Activated CD8-positive, alpha-beta memory T cell treated with anti-CD3 and anti-CD28 coated beads, Interleukin-2, amount 50 U/mL, for 24 hours (primary cell): ENCODE data around the gene LHFPL2.

Source experiments
- DNase-seq: peaks from one replicate; pipeline ENCODE4 v3.0.0-alpha.2; 2020; ENCODE audit errors: extremely low read depth

LHFPL2 gene

GRCh38 chr5:78666041-78666444, 17.5 kb upstream of the LHFPL2 start:
- DNase-seq, result no peak

GRCh38 chr5:78665534-78665933, 17.0 kb upstream of the LHFPL2 start:
- no peak for DNase-seq

GRCh38 chr5:78662323-78662722, 13.8 kb upstream of the LHFPL2 start:
- DNase-seq, result no peak

- no peak for DNase-seq
Measured at GRCh38 chr5:78661691-78662090, 13.1 kb upstream of the LHFPL2 start.

DNA sequence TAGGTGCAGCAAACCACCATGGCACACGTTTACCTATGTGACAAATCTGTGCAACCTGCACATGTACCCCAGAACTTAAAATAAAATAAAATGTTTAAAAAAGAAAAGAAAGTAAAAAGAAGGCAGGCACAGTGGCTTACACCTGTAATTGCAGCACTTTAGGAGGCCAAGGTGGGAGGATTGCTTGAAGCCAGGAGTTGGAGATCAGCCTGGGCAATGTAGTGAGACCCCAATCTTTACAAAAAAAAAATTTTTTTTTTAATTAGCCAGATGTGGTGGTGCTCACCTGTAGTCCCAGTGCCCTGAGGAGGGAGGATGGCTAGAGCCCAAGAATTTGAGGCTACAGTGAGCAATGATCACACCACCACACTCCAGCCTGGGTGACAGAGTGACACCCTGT, 12.5 kb upstream of the LHFPL2 start:
- DNase-seq, result no peak

GRCh38 chr5:78660401-78660800, 11.8 kb upstream of the LHFPL2 start:
- DNase-seq, result no peak

DNA sequence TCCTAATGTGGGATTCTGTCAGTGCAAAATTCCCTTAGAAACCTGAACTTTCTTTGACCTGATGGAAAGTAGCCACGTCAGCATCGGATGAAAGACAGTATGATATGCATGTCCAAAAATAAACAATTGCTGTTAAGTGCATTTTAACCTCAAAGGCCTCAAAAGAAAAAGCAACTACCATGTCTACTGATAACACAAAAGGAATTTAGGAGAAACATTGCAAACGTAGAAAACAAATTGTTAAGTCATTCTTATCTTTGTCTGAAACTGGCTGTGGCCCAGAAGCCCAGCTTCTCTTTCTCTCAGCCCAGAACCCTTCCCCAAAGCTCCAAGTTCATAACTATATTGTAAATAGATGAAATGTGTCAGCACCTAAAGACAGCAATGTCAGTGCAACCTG, 11.1 kb upstream of the LHFPL2 start:
- DNase-seq, result no peak

GRCh38 chr5:78659114-78659513, 10.5 kb upstream of the LHFPL2 start:
- no peak for DNase-seq

- no peak for DNase-seq
Measured at GRCh38 chr5:78657201-78657600, 8.6 kb upstream of the LHFPL2 start.

DNA sequence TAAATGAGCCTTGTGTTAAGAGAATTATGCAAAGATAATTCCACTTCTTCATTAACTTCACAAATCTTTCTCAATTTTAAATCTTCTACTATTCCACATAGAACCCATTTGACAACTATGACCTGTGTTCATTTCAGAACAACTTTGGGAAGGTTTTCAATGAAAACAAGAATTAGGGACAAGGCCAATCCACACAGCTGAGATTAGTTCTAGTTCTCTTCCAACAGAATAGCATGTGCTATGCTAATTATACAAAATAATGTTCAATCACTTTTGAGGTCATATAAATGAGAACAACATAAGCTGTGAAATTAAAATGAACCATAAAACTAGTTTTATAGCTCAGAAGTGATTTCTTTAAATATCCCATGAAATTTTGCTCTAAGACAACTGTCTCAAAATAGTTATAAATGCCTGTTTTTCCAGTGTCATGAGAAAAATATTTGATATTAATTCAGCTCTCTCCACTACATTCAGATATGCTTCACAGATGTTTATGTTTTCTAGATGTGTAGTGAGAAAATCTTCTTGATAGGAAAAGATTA, 7.2 kb upstream of the LHFPL2 start:
- no peak for DNase-seq

GRCh38 chr5:78654386-78654785, 5.8 kb upstream of the LHFPL2 start:
- DNase-seq, result no peak

- no peak for DNase-seq
Measured at GRCh38 chr5:78653681-78654366, 5.3 kb upstream of the LHFPL2 start.

GRCh38 chr5:78653031-78653430, 4.5 kb upstream of the LHFPL2 start:
- no peak for DNase-seq

DNA sequence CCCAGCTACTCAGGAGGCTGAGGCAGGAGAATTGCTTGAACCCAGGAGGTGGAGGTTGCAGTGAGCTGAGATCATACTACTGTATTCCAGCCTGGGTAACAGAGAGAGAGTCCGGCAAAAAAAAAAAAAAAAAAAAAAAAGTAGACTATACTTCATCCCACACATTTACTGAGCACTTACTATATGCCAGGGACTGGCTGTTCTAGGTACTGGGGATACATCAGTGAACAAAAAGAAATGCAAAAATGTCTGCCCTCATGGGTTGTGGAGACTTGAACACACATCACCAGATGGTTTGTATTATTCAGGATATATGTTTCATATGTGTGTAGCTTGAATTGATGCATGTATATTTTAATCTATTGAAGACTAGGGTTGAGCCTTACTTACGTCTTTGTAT, 2.9 kb upstream of the LHFPL2 start:
- no peak for DNase-seq

DNA sequence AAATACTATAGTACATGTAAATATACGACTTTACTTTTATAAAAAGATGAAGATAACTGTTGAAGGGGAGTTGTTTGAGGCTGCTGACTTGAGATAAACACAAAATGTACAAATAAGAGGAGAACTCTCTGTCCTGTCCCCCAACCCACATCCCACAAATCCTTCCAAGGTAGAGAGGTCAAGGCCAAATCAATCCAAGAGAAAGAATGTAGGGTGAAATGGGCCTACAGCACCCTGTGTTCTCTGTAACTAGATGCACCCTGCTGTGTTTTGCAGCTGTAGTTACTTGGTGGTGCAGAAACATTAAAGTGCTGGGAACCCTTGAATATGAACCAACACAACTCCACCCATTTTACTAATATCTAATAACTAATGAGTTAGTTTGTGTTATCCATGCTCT, 2.0 kb upstream of the LHFPL2 start:
- DNase-seq, result no peak

DNA sequence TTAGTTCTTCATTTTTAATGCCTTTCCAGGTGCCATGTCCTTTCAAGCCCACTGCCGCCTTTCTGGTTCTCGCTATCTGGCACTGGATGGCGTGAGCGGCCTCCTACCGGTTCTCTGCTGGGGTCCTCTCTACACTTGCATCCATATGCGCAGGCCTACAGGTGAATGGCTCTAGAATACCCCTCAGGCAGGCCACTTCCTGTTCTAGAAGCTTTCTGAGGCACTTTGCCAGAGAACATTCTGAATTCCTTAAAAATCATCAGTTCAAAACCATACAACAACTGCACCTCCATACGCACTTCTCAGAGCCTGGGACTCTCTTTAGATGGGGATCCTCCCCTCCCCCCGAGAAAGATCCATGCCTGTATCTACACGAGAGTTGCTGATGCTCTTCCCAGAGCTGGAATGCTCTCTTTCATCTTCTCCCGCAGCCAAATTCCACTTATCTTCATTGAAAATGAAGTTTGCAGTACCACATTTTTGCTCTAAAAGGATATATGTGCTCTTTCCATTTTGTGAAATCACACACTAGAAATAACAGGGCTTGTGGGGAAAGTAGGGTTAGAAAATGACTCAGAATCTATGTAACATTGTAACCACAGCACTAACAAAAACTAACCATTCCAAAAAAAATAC, 1.4 kb upstream of the LHFPL2 start:
- no peak for DNase-seq

DNA sequence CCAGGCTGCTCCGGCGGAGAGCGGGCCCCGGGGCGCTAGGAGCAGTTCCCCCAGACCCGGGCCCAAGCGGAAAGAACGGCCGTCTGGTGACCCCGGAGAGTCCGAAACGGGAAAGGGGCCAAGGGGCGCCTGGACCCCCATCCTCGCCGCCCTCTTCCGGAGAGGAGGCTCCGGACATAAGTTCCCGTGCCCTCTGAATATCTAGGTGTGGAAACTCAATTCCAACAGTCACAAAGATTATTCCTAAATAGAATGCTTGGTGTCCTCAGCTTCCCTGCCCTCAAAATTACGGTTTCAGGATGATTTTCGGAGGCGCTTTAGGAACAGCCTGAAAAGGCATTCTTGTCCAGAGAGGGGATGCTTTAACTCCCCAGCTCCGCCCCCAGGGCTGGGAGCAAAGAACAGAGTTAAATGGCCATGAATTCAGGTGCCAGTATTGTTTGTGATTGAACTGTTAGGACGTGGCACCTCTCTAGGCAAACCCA, 681 bp upstream of the LHFPL2 start:
- no peak for DNase-seq

DNA sequence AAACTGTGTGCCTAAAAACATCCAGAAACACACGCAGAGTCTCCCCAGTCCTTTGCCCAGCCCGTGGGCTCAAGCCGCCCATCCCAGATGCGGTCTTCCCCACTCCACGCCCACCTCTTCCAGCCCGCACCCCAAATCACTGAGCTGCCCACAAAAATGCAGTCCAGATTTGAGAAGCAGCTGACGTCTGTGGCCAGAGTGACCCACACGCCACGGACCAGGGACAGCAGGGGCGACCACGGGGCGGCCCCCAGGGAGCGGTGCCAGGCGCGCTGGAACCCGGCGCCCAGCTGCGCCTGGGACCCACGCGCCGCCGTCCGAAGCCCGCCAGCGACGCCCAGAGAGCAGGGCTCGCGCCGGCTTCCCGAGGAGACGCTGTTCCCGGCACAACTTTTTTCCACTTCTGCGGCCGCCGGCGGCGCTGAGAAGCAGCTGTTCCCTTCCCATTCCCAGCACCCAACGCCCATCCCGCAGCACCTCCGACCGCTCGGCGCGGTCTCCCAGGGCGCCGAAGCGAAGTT, 674 bp downstream of the LHFPL2 start:
- DNase-seq, result no peak

DNA sequence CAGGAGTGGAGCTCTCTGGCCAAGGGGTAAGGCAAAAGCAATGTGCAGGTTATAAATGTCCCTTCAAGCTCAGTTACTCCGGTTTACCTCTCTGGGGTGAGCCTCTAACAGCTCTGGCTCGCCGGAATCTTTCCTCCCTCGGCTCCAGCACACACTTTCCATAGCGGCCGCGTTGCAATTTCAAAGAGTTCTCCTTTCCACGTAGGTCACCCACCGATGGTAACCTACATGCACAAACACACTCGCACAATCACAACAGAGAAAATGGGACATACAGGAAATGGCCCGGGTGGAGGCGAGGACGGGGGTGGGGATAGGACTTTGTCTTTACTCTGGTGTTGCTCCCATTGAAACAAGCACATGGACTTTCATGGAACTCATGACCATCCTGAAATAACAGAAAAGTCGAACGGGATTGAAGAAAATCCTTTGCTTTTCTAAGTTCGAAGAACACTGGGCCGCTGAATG, 1.2 kb downstream of the LHFPL2 start:
- DNase-seq, result no peak

DNA sequence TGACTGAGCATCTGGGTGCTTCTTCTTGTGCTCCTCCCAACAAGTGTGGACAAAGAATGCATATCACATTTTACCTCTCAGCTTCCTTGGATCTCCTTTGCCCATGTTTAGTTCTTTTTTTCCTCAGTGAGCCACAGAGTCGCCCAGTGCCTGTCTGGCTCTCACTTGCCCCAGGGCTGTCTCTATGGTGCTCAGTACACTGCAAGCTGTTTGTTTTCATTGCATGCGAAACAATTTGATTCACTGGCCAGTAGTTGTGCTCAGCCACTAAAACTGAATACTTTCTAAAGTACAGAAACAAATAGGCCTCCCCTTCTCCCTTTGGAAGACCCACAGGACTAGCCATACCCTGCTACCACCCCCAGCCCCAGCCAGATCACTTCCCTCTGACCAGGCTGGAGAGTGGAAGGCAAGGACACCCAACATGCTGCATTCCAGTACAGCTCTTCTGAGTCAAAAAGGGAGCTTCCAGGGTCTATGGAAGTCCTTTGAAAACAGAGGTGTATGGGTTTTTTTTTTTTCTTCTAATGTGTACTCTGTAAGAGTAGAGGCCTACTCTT, 3.8 kb downstream of the LHFPL2 start:
- DNase-seq, result no peak

DNA sequence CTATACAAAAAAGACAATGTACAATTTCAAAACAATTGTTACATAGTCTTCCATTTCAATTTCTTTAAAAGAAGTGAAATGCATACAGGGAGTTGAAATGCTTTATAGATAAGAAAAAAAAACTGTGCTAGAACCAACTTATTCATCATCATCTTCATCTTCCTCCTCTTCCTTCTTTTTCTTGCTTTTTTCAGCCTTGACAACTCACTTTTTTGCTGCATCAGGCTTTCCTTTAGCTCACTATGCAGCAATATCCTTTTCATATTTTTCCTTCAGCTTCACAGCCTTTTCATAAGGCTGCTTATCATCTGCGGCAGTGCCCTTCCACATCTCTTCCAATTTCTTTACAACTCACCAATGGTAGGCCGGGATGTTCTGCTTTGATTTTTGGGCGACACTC, 4.4 kb downstream of the LHFPL2 start:
- no peak for DNase-seq

- DNase-seq, result no peak
Measured at GRCh38 chr5:78642701-78643100, 5.9 kb downstream of the LHFPL2 start.
